ENCODE data around the gene ETFBKMT.

ETFBKMT gene

DNA sequence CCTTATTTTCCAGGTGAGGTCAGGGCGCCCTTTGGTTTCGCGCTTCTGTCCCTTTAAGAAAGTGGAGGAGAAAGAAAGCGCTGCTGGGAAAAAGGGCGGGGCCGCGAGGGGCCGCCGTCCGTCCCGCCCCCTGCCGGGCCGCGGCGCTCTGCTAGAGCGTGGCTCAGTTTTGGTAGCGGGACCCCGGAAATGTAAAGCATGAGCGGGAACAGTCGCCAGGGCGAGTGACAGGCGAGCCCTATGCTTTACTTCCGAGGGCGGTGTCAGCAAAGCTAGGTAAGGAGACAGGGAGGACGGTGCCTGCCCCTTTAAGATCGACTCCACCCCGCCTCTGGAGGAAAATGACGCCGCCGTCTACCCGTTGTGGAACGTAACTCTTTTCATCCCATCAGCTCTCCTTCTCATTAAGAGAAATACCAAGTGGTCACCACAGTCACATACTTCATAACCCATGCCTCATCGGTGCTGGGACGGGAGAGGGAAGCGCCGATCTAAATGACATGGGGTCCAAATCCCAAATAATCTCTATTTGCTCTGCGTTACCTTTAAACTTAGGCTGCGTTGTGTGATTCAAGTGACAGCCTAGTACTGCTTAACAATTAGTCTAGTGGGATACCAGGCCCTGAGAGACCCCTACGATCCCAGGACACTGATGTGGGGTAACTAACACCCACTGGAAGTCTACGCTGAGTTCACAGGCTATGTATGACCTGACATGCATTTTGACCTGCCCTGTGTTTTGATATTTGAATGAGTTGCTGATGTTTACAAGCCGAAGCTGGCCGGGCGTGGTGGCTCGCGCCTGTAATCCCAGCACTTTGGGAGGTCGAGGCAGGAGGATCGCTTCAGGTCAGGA, at the start of gene ETFBKMT:
Gene ETFBKMT (plus strand): TSS at position 602 of the 856 bp plus-strand sequence. CDS start 2,266 bp downstream, outside the sequence.
- DNase-seq (ENCODE audit: low read depth) = peak; percentile 86

DNA sequence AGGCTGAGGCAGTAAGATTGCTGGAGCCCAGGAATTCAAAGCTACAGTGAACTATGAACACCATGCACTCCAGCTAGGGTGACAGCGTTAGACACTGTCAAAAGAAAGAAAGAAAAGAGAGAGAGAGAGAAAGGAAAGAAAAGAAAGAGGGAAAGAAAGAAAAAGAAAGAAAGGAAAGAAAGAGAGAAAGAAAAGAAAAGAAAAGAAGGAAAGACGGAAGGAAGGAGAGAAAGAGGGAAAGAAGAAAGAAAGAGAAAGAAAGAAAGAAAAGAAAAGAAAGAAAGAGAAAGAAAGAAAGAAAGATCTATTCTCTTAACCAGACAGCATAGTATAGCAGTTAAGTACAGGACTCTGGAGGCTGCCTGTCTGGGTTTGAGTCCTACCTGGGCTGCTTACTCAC, 46.7 kb upstream of the ETFBKMT start:
- DNase-seq (ENCODE audit: low read depth) = no peak

- no peak for DNase-seq (ENCODE audit: low read depth)
These were observed 41.1 kb upstream of the ETFBKMT start for GRCh38 chr12:31618228-31619025.

GRCh38 chr12:31620311-31620710, 39.2 kb upstream of the ETFBKMT start:
- no peak for DNase-seq (ENCODE audit: low read depth)

DNA sequence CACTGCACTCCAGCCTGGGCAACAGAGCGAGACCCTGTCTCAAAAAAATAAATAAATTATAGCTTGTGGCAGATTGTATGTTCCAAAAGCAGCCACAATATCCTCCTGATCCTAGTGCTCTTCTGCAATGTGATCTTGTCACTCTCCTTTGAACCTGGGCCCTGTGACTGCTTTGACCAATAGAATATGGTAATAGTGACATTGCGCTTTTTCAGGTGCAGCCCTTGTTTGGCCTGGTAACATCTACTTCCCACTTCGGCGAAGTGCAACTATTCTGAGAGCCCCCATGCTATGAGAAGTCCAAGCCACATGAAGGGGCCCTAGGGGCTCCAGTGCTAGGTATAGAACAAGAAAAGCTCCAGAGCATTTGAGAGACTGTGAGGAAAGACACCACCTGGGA, 37.5 kb upstream of the ETFBKMT start:
- no peak for DNase-seq (ENCODE audit: low read depth)

- DNase-seq (ENCODE audit: low read depth) = no peak
These were observed 33.1 kb upstream of the ETFBKMT start for GRCh38 chr12:31626270-31626995.

GRCh38 chr12:31627456-31628054, 31.9 kb upstream of the ETFBKMT start:
- no peak for DNase-seq (ENCODE audit: low read depth)

GRCh38 chr12:31629756-31630732, 29.4 kb upstream of the ETFBKMT start:
- no peak for DNase-seq (ENCODE audit: low read depth)

DNA sequence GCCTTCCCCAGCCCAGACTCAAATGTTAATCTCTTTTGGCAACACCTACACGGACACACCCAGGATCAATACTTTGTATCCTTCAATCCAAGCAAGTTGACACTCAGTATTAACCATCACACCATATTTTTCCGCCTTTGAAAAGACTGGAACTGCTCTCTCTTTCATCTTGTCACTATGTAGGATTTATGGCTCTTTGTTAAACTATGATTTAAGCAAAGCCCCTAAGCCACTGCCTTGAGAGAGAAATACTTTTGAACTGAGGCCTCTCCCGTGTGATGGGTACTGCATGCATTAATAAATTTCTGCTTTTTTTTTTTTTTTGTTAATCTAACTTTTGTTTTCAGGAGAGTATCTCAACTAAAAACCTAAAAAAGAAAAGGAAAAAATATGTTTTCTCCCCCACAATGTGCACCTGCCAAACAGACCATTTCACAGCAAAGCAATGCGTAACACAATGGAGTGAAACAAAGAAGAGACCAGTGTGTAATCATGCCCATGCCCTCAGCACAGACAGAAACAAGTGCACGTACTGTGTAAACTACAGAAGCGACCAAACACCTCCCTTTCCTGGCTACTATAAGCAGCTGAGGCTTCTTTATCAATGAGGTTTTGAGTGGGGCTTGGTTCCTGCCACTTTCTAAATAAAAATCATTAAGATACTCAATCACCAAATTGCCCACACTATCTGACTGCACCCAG, 28.3 kb upstream of the ETFBKMT start:
- no peak for DNase-seq (ENCODE audit: low read depth)

DNA sequence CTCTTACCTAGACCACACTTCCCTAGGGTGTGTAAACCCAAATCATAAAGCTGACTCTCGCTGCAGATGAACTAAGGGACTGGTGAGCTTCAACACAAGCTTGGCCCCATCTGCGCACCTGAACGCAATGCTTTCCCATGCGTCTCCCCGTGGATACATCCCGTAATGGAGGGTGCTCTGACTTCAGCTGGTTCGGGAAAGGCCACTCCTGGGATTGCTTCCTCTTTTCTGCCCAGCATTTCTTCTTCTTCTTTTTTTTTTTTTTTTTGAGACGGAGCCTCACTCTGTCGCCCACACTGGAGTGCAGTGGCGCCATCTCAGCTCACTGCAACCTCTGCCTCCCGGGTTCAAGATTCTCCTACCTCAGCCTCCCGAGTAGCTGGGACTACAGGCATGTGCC, 27.7 kb upstream of the ETFBKMT start:
- DNase-seq (ENCODE audit: low read depth) = no peak

- DNase-seq (ENCODE audit: low read depth) = no peak
These were observed 26.0 kb upstream of the ETFBKMT start for GRCh38 chr12:31633464-31633863.

DNA sequence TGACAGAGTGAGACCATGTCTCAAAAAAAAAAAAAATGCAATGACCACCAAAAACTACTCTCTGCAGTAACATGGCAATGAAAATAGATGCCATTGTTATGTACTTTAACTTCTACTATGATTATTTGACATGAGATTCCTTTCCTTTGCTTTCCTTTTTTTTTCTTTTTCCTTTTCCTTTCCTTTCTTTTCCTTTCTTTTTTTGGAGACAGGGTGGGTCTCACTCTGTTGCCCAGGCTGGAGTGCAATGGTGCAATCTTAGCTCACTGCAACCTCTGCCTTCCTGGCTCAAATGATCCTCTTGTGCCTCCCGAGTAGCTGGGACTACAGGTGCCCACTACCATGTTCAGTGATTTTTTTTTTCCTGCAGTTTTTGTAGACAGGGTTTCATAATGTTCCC, 24.9 kb upstream of the ETFBKMT start:
- no peak for DNase-seq (ENCODE audit: low read depth)

- DNase-seq (ENCODE audit: low read depth) = no peak
These were observed 17.9 kb upstream of the ETFBKMT start for GRCh38 chr12:31641509-31642090.

DNA sequence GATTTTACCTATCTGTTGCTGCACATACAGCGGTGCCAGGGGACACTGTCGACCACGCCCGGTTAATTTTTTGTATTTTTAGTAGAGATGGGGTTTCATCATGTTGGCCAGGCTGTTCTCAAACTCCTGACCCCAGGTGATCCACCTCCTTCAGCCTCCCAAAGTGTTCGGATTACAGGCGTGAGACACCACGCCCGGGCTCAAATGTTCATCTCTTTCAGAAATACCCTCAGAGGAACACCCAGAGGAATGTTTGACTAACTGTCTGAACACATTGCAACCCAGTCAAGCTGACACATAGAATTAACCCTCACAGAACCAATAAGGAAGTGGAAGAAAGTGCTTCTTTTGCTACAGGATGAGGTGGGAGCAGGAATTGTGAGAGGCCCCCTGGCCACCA, 15.0 kb upstream of the ETFBKMT start:
- no peak for DNase-seq (ENCODE audit: low read depth)

GRCh38 chr12:31645924-31646323, 13.6 kb upstream of the ETFBKMT start:
- DNase-seq (ENCODE audit: low read depth) = no peak

GRCh38 chr12:31647086-31647491, 12.4 kb upstream of the ETFBKMT start:
- no peak for DNase-seq (ENCODE audit: low read depth)

- no peak for DNase-seq (ENCODE audit: low read depth)
These were observed 8.6 kb upstream of the ETFBKMT start for GRCh38 chr12:31650918-31651317.

GRCh38 chr12:31651893-31652521, 7.5 kb upstream of the ETFBKMT start:
- no peak for DNase-seq (ENCODE audit: low read depth)

DNA sequence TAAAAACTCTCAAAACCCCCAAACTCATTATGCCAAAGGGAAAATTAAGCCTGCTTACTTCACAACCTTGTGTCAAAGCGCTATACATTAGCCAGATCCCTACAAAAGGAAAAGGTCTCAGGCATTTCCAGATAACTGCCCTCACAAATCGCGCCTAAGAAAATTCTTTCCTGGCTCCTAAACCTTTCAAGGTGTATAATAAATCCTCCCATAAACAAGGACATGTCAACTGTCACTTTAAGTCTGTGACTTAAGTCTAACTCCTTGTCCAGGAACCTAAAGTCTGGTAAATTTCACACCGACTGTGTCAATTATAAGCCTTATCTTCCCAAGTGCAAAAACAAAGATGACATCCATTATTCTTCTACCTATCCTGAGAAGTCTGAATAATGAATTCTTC, 4.3 kb upstream of the ETFBKMT start:
- no peak for DNase-seq (ENCODE audit: low read depth)
